ENCODE data around the gene PADI2. TPM values are rescaled to one million over a fixed set of nuclear protein-coding genes. Genes with fewer than 3 reads are reported as not detected.

Gene PADI2
- total and polyA plus RNA-seq, 2 experiments from 2014 or later = 1.7 to 4.3 TPM

- TF ChIP-seq, protein P1, sequence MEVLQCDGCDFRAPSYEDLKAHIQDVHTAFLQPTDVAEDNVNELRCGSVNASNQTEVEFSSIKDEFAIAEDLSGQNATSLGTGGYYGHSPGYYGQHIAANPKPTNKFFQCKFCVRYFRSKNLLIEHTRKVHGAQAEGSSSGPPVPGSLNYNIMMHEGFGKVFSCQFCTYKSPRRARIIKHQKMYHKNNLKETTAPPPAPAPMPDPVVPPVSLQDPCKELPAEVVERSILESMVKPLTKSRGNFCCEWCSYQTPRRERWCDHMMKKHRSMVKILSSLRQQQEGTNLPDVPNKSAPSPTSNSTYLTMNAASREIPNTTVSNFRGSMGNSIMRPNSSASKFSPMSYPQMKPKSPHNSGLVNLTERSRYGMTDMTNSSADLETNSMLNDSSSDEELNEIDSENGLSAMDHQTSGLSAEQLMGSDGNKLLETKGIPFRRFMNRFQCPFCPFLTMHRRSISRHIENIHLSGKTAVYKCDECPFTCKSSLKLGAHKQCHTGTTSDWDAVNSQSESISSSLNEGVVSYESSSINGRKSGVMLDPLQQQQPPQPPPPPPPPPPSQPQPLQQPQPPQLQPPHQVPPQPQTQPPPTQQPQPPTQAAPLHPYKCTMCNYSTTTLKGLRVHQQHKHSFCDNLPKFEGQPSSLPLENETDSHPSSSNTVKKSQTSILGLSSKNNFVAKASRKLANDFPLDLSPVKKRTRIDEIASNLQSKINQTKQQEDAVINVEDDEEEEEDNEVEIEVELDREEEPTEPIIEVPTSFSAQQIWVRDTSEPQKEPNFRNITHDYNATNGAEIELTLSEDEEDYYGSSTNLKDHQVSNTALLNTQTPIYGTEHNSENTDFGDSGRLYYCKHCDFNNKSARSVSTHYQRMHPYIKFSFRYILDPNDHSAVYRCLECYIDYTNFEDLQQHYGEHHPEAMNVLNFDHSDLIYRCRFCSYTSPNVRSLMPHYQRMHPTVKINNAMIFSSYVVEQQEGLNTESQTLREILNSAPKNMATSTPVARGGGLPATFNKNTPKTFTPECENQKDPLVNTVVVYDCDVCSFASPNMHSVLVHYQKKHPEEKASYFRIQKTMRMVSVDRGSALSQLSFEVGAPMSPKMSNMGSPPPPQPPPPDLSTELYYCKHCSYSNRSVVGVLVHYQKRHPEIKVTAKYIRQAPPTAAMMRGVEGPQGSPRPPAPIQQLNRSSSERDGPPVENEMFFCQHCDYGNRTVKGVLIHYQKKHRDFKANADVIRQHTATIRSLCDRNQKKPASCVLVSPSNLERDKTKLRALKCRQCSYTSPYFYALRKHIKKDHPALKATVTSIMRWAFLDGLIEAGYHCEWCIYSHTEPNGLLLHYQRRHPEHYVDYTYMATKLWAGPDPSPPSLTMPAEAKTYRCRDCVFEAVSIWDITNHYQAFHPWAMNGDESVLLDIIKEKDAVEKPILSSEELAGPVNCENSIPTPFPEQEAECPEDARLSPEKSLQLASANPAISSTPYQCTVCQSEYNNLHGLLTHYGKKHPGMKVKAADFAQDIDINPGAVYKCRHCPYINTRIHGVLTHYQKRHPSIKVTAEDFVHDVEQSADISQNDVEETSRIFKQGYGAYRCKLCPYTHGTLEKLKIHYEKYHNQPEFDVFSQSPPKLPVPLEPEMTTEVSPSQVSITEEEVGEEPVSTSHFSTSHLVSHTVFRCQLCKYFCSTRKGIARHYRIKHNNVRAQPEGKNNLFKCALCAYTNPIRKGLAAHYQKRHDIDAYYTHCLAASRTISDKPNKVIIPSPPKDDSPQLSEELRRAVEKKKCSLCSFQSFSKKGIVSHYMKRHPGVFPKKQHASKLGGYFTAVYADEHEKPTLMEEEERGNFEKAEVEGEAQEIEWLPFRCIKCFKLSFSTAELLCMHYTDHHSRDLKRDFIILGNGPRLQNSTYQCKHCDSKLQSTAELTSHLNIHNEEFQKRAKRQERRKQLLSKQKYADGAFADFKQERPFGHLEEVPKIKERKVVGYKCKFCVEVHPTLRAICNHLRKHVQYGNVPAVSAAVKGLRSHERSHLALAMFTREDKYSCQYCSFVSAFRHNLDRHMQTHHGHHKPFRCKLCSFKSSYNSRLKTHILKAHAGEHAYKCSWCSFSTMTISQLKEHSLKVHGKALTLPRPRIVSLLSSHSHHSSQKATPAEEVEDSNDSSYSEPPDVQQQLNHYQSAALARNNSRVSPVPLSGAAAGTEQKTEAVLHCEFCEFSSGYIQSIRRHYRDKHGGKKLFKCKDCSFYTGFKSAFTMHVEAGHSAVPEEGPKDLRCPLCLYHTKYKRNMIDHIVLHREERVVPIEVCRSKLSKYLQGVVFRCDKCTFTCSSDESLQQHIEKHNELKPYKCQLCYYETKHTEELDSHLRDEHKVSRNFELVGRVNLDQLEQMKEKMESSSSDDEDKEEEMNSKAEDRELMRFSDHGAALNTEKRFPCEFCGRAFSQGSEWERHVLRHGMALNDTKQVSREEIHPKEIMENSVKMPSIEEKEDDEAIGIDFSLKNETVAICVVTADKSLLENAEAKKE (CRISPR knock-in tag; IDR thresholded peaks at IDR 0.05) = no peak
- TF ChIP-seq REST (IDR thresholded peaks at IDR 0.05; ENCODE audit: unreplicated experiment) = no peak
- no peak for TF ChIP-seq JUNB (IDR thresholded peaks at IDR 0.05; ENCODE audit: unreplicated experiment)
- no peak for TF ChIP-seq EZH2 (IDR thresholded peaks at IDR 0.05; ENCODE audit: low read depth, unreplicated experiment)
Observed at GRCh38 chr1:17056551-17056950, 62.7 kb downstream of the PADI2 start (continued).

- no peak for ATAC-seq
- H3K4me3 Mint-ChIP-seq = no peak overlapping the region
- Histone ChIP-seq H3K4me1 (ENCODE audit: insufficient read depth) (peaks cover 23% of the 10 kb centered on the region), H3F3A (replicated peaks; ENCODE audit: low read depth) (peaks cover 19% of the 10 kb centered on the region), H3K27ac (ENCODE audit: low read depth) (no peak overlapping the region), H2AFZ (0 out of 2 replicates have a peak overlapping the region, but pooled peaks have one; percentile 10), H3K27me3 (ENCODE audit: insufficient read depth) (no peaks in the 10 kb centered on the region), H3K4me2 (no peak overlapping the region), H3K9me2 (ENCODE audit: insufficient read depth) (no peaks in the 10 kb centered on the region), H3K4me3 (no peak overlapping the region), H4K20me1 (replicated peaks; ENCODE audit: insufficient read depth) (peaks cover 12% of the 10 kb centered on the region; the same call in 1 of the 2 replicates), H3K36me3 (ENCODE audit: insufficient read depth) (0 out of 2 replicates have a peak, but pooled peaks cover 3% of the 10 kb centered on the region), H3K79me2 (replicated peaks; ENCODE audit: insufficient read depth) (peaks cover 28% of the 10 kb centered on the region)
- no peaks in the 10 kb centered on the region for H3K9me3 Mint-ChIP-seq
- H3K36me3 Mint-ChIP-seq (ENCODE audit: low read depth) = peaks cover 5% of the 10 kb centered on the region; the same call in 2 of the 3 replicates
- H3K4me1 Mint-ChIP-seq = peaks cover 25% of the 10 kb centered on the region
- peaks cover 18% of the 10 kb centered on the region for H3K27me3 Mint-ChIP-seq (ENCODE audit: insufficient read depth, low read depth, poor library complexity)
- DNase-seq (ENCODE audit: low spot score) = no peak
- H3K27ac Mint-ChIP-seq = no peak overlapping the region; the same call in 1 of the 2 replicates
- TF ChIP-seq, protein P1 (CRISPR knock-in tag; IDR thresholded peaks at IDR 0.05) = no peak
Observed at GRCh38 chr1:17055801-17056200, 63.5 kb downstream of the PADI2 start.
